ENCODE measurements around the gene NCK2. TPM values are rescaled to one million over a fixed set of nuclear protein-coding genes. Genes with fewer than 3 reads are reported as not detected.

NCK2 gene
- polyA plus RNA-seq, 1 of the 3 experiments (the other 2 are of a cell fraction) = 42.8 TPM

- Histone ChIP-seq H4K20me1 (ENCODE audit: insufficient read depth) (peaks cover 58% of the 10 kb centered on the region), H3K4me3 (ENCODE audit: low read depth in 2 of 2, low read length in 1 of 2) (no peak overlapping the region), H3K27me3 (ENCODE audit: insufficient read depth) (no peaks in the 10 kb centered on the region), H3K36me3 (replicated peaks in 1 of 2; ENCODE audit: control insufficient read depth in 1 of 2, insufficient read depth in 2 of 2, low read length in 1 of 2) (no peaks in the 10 kb centered on the region), H3K9ac (no peak overlapping the region), H3K9me3 (no peaks in the 10 kb centered on the region), H3K27ac (ENCODE audit: low read depth in 2 of 2, low read length in 1 of 2) (peak overlapping the region in 1 of 2 experiments; percentile 83; a peak in 2 of 4 replicates), H3K9me2 (no peaks in the 10 kb centered on the region), H2AFZ (ENCODE audit: low read depth) (no peak overlapping the region), H3K79me2 (ENCODE audit: insufficient read depth) (peaks cover 87% of the 10 kb centered on the region), H3F3A (replicated peaks; ENCODE audit: insufficient read depth) (no peaks in the 10 kb centered on the region), H3K4me2 (no peak overlapping the region), H3K4me1 (ENCODE audit: control insufficient read depth in 1 of 2, insufficient read depth in 2 of 2, low read depth in 1 of 2, low read length in 1 of 2) (peaks cover 28 to 33% of the 10 kb centered on the region in 2 experiments; a peak in 3 of 4 replicates)
- CTCF ChIA-PET = no interaction called here
- TF ChIP-seq PBX3 (IDR thresholded peaks at IDR 0.05) = no peak
- TF ChIP-seq IRF3 (IDR thresholded peaks at IDR 0.05; ENCODE audit: low read depth, low read length) = no peak
- no peak for DNase-seq
- POLR2A ChIA-PET = no interaction called here
These were observed 52.1 kb downstream of the NCK2 start for GRCh38 chr2:105796791-105797190.

GRCh38 chr2:105797298-105797819 lies 52.6 kb downstream of the NCK2 start:
- H3K27me3 ChIP-seq (ENCODE audit: insufficient read depth) = no peaks in the 10 kb centered on the region
- 96% methylated on average over 6 of the region's 7 CpGs for WGBS (ENCODE audit: low lambda C conversion rate)
- no peak for DNase-seq
- H3K9ac ChIP-seq = no peak overlapping the region
- ChIA-PET CTCF (interaction anchor here (0.8 to 0.9 kb wide), 2 partner anchors 9 to 12 kb away, joined by 3 read pairs; no protein-coding TSS in a partner anchor), POLR2A (no interaction called here)
- no peak overlapping the region for H3K4me3 ChIP-seq (ENCODE audit: low read depth in 2 of 2, low read length in 1 of 2)
- no peaks in the 10 kb centered on the region for H3K36me3 ChIP-seq (replicated peaks in 1 of 2; ENCODE audit: control insufficient read depth in 1 of 2, insufficient read depth in 2 of 2, low read length in 1 of 2)
- peak overlapping the region in 1 of 2 experiments; percentile 83; a peak in 1 of 4 replicates for H3K27ac ChIP-seq (ENCODE audit: low read depth in 2 of 2, low read length in 1 of 2)
- no peak overlapping the region for H2AFZ ChIP-seq (ENCODE audit: low read depth)
- no peaks in the 10 kb centered on the region for H3K9me3 ChIP-seq
- H4K20me1 ChIP-seq (ENCODE audit: insufficient read depth) = peaks cover 63% of the 10 kb centered on the region
- no peaks in the 10 kb centered on the region for H3F3A ChIP-seq (replicated peaks; ENCODE audit: insufficient read depth)
- no peak overlapping the region for H3K4me2 ChIP-seq
- peaks cover 87% of the 10 kb centered on the region for H3K79me2 ChIP-seq (ENCODE audit: insufficient read depth)
- TF ChIP-seq RXRA (IDR thresholded peaks at IDR 0.05; ENCODE audit: borderline replicate concordance, low read depth) (no peak), IRF3 (IDR thresholded peaks at IDR 0.05; ENCODE audit: low read depth, low read length) (no peak), TAF1 (IDR thresholded peaks at IDR 0.05; ENCODE audit: borderline replicate concordance, low read depth, low read length) (no peak), JUND (IDR thresholded peaks at IDR 0.05) (no peak), REST (IDR thresholded peaks at IDR 0.05; ENCODE audit: low read depth, low read length) (no peak), SMC3 (IDR thresholded peaks at IDR 0.05; ENCODE audit: low read depth, low read length) (no peak), YY1 (IDR thresholded peaks at IDR 0.05; ENCODE audit: low read depth) (no peak), RCOR1 (IDR thresholded peaks at IDR 0.05; ENCODE audit: low read length) (no peak), SIN3A (IDR thresholded peaks at IDR 0.05; ENCODE audit: borderline replicate concordance, low read depth, low read length) (no peak), GABPA (IDR thresholded peaks at IDR 0.05; ENCODE audit: low read depth) (no peak), MAX (IDR thresholded peaks at IDR 0.05; ENCODE audit: low read depth) (no peak)
- H3K4me1 ChIP-seq (ENCODE audit: control insufficient read depth in 1 of 2, insufficient read depth in 2 of 2, low read depth in 1 of 2, low read length in 1 of 2) = peaks cover 28 to 38% of the 10 kb centered on the region in 2 experiments; a peak in 3 of 4 replicates
- H3K9me2 ChIP-seq = no peaks in the 10 kb centered on the region

All from SK-N-SH (cell line).